Measurements from ENCODE around the gene BTBD19.

The BTBD19 gene

GRCh38 chr1:44839576-44839975 lies 31.3 kb downstream of the BTBD19 start:
- DNase-seq (ENCODE audit: low read depth, low spot score), result no peak
- CTCF ChIA-PET, result interaction anchor here (10.5 kb wide), 1 partner anchor 172 kb away, joined by 92 read pairs; the partner anchor contains the start of genes HECTD3 and UROD
- POLR2A ChIA-PET, result no interaction called here
- H3K4me3 ChIP-seq (ENCODE audit: low read depth, low read length), result no peak overlapping the region
- no peak for TF ChIP-seq CTCF (IDR thresholded peaks at IDR 0.05; ENCODE audit: insufficient read depth, low read length, missing control alignments)

- CTCF ChIA-PET, result interaction anchor here (1.0 to 2.0 kb wide), 3 partner anchors 8 to 42 kb away, joined by 3 to 6 read pairs (median 3); partner anchors contain the start of gene PLK3
- DNase-seq (ENCODE audit: low read depth, low spot score), result no peak
- peak overlapping the region; percentile 61 for H3K4me3 ChIP-seq (ENCODE audit: low read depth, low read length)
- POLR2A ChIA-PET, result interaction anchor here (0.6 to 1.4 kb wide), 4 partner anchors 23 to 169 kb away, joined by 3 to 11 read pairs (median 4); partner anchors contain the start of genes EIF2B3, HECTD3 and UROD
- TF ChIP-seq CTCF (IDR thresholded peaks at IDR 0.05; ENCODE audit: insufficient read depth, low read length, missing control alignments), result no peak
Measured at GRCh38 chr1:44842486-44842861, 34.2 kb downstream of the BTBD19 start.

- ChIA-PET POLR2A (interaction anchor here (0.6 to 1.4 kb wide), 6 partner anchors 24 to 679 kb away, joined by 3 to 11 read pairs (median 3); partner anchors contain the start of genes EIF2B3, HECTD3, PRDX1 and UROD), CTCF (interaction anchor here (0.9 to 2.0 kb wide), 4 partner anchors 9 to 171 kb away, joined by 3 to 6 read pairs (median 4); partner anchors contain the start of gene PLK3)
- no peak for DNase-seq (ENCODE audit: low read depth, low spot score)
- TF ChIP-seq CTCF (IDR thresholded peaks at IDR 0.05; ENCODE audit: insufficient read depth, low read length, missing control alignments), result no peak
- H3K4me3 ChIP-seq (ENCODE audit: low read depth, low read length), result peak within 1 kb of the TSS; percentile 61
Measured at GRCh38 chr1:44842862-44843655, 34.7 kb downstream of the BTBD19 start, which contains the start of gene PTCH2. Gene PTCH2 (minus strand): TSS chr1:44843253. CDS start chr1:44842932, 321 bp downstream.

GRCh38 chr1:44846985-44847384 lies 38.7 kb downstream of the BTBD19 start:
- POLR2A ChIA-PET, result no interaction called here
- CTCF ChIA-PET, result interaction anchor here (2.9 kb wide), 1 partner anchor 11 kb away, joined by 12 read pairs; no protein-coding TSS in a partner anchor
- DNase-seq (ENCODE audit: low read depth, low spot score), result no peak
- H3K4me3 ChIP-seq (ENCODE audit: low read depth, low read length), result no peak overlapping the region
- TF ChIP-seq CTCF (IDR thresholded peaks at IDR 0.05; ENCODE audit: insufficient read depth, low read length, missing control alignments), result no peak

- no peak for DNase-seq (ENCODE audit: low read depth, low spot score)
- no peak overlapping the region for H3K4me3 ChIP-seq (ENCODE audit: low read depth, low read length)
- ChIA-PET POLR2A (no interaction called here), CTCF (interaction anchor here (1.2 kb wide), 1 partner anchor 12 kb away, joined by 5 read pairs; no protein-coding TSS in a partner anchor)
- TF ChIP-seq CTCF (IDR thresholded peaks at IDR 0.05; ENCODE audit: insufficient read depth, low read length, missing control alignments), result no peak
Measured at GRCh38 chr1:44847845-44848244, 39.5 kb downstream of the BTBD19 start.
